Measurements from ENCODE around the gene PRCP.

Gene PRCP

DNA sequence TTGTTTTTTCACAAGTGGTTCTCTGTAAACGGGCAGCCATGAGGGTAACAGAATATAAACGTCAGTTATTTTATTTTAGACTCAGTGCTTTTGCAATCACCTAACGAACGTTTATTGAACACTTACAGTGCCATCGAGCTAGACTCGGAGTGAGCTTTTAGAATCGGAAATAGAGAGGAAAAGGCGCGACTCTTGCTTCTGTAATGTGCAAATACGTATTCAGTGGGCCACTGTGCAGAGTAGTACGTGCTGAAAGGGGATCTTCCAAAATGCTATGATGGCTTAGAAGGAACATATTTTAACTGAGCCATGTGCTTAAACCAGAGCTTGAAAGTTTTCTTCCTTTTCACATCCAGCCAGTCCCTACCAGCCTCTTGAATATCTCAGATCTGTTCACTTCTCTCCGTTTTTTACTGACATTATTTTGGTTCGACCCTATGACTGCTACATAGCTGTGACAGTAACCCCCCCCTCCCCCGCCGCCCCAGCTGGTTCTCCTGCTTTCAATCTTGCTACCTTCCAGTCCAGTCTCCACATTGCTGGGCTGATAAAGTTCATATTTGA, 1.8 kb upstream of the PRCP start:
- no peaks in the 10 kb centered on the region for H3K27me3 Mint-ChIP-seq
- intact Hi-C loops (cut with micrococcal nuclease), result loop anchor here (1.0 to 2.0 kb wide), 6 partner anchors 35 to 383 kb away; partner anchors contain the start of gene RAB30
- peaks cover 23% of the 10 kb centered on the region for H3K36me3 Mint-ChIP-seq (ENCODE audit: low read depth)
- H3K27ac Mint-ChIP-seq, result no peak overlapping the region
- H3K9me3 Mint-ChIP-seq, result no peaks in the 10 kb centered on the region
- peaks cover 52% of the 10 kb centered on the region for H3K4me1 Mint-ChIP-seq (ENCODE audit: low read depth)
- H3K4me3 Mint-ChIP-seq, result peak overlapping the region; percentile 100

DNA sequence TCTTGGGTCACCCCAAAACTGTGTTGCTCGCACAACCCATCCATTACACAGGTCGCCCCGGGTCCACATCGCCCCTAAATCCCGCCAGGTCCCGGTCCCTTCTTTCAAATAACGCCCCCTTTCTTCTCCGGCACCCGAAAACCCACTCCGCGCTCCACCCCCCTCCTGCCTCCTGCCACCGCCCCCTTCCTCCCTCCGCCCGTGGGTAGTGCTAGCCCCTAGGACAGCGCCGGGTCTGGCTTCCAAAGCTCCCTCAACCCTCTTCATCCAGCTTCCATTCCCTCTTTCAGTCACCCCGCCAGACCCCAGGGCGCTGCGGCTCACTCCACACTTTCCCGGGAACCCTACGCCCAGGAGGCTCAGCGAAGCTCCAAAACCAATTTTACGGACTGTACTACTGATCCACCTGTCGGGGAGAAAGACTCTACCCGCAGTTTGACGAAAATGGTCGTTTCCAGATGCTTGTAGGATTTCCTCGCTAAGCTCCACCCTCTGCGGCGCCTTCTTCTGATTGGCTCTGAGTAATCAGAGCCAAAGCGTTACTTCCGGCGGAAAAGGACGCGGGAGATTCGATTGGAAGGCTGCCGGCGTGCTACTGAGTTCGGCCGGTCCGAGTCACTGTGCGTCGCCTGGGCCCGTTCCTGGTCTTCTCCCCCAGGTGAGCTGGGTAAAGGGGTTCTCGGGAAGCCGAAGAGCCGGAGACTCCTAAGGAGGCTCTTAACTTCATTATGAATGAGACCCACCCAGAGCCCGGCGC, 1.1 kb upstream of the PRCP start, which contains the start of gene DDIAS:
TSS of gene DDIAS (plus strand) at position 572 of the 757 bp plus-strand sequence. CDS start 13,003 bp downstream, outside the sequence.
- Mint-ChIP-seq H3K9me3 (no peaks in the 10 kb centered on the region), H3K36me3 (ENCODE audit: low read depth) (peaks cover 29% of the 10 kb centered on the region), H3K4me3 (peak within 1 kb of the TSS; percentile 100), H3K27me3 (no peaks in the 10 kb centered on the region), H3K27ac (peak within 1 kb of the TSS; percentile 100), H3K4me1 (ENCODE audit: low read depth) (peaks cover 55% of the 10 kb centered on the region)
- intact Hi-C loops (cut with micrococcal nuclease), result loop anchor here (1.0 to 2.0 kb wide), 6 partner anchors 34 to 384 kb away; partner anchors contain the start of gene RAB30

DNA sequence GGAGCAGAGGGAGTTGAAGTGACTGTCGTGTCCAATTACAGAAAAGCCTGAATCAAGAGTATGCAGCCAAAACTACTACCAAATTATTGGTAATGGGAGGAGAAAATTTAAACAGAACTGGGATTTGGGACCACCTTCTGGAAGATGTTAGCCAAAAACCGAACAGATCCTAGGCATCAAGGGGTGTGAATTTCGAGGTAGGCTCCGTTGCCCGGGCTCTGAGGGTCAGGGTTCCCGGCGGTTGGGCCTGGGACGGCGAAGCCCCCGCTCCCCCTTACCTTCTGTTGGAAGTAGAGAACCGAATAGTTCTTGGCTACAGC, 313 bp downstream of the PRCP start:
- no peaks in the 10 kb centered on the region for H3K27me3 Mint-ChIP-seq
- peak overlapping the region; percentile 100 for H3K27ac Mint-ChIP-seq
- peaks cover 67% of the 10 kb centered on the region for H3K4me1 Mint-ChIP-seq (ENCODE audit: low read depth)
- peaks cover 34% of the 10 kb centered on the region for H3K36me3 Mint-ChIP-seq (ENCODE audit: low read depth)
- H3K9me3 Mint-ChIP-seq, result no peaks in the 10 kb centered on the region
- H3K4me3 Mint-ChIP-seq, result peak overlapping the region; percentile 100
- intact Hi-C loops (cut with micrococcal nuclease), result loop anchor here (1.0 to 2.0 kb wide), 4 partner anchors 11 to 295 kb away; partner anchors contain the start of gene RAB30

DNA sequence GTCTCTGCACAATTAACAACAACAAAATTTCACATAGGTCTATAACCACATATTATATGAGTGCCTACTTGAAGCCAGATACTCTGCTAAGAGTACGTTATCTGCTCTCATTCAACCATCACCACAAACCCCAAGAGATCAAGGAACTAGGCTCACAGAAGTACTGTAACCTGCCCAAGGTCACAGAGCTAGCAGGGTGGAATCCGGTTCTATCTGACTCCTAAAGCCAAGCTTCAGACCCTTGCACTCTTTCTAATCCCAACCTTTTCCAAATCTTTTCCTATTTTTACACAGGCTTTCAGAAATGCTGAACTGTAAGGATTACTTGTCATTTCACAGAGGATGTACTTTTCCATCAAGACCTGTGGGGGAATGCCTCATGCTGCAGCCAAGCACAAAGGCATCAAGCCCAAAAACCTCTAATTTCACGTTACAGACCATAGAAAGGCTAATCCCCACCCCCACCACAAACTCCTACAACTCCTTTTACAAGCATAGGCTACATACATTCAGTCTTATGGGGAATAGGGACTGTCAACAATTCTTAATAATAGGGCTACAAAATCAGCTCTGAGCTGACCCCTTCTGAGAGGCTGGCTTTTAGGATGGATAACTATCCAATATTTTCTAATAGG, 927 bp downstream of the PRCP start:
- peaks cover 34% of the 10 kb centered on the region for H3K36me3 Mint-ChIP-seq (ENCODE audit: low read depth)
- intact Hi-C loops (cut with micrococcal nuclease), result loop anchor here (1.0 kb wide), 1 partner anchor 10 kb away; no protein-coding TSS in a partner anchor

DNA sequence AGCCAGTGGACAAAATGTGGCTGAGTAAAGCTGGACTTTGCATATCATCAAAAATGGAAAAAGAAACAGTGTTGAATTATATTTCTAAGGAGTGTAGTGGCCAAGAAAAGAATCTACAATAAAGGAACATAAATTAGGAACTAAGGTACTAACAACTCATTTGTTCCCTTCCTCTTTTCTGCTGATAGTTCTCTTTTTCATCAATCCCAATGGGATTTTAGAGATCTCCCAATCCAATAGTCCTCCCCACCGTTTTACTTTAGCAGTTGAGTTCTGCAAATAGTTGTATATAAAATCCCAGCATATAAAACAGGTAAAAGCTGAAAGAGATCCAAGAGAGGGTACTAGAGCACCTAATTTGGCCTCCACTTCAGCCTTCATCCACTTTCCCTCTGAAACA, 2.0 kb downstream of the PRCP start:
- intact Hi-C loops (cut with micrococcal nuclease), result no loop called here
- Mint-ChIP-seq H3K27me3 (no peaks in the 10 kb centered on the region), H3K4me3 (peak overlapping the region; percentile 100), H3K4me1 (ENCODE audit: low read depth) (peaks cover 71% of the 10 kb centered on the region), H3K9me3 (no peaks in the 10 kb centered on the region), H3K36me3 (ENCODE audit: low read depth) (peaks cover 34% of the 10 kb centered on the region), H3K27ac (peak overlapping the region; percentile 100)

More for the DNA sequence above, 927 bp downstream of the PRCP start:
- Mint-ChIP-seq H3K4me3 (peak overlapping the region; percentile 100), H3K4me1 (ENCODE audit: low read depth) (peaks cover 67% of the 10 kb centered on the region), H3K27me3 (no peaks in the 10 kb centered on the region), H3K9me3 (no peaks in the 10 kb centered on the region), H3K27ac (peak overlapping the region; percentile 100)

DNA sequence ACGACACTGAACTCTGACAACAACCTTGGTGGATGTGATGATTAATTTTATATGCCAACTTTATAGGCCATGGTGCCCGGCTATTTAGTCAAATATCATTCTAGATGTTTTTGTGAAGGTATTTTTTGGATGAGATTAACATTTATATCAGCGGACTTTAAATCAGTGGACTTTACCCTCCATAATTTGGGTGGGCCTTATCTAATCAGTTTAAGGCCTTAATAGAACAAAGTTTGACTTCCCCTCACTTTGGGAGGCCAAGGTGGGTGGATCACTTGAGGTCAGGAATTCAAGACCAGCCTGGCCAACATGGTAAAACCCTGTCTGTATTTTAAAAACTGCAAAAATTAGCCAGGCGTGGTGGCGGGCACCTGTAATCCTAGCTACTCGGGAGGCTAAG, 4.0 kb downstream of the PRCP start:
- intact Hi-C loops (cut with micrococcal nuclease), result no loop called here
- H3K27me3 Mint-ChIP-seq, result no peaks in the 10 kb centered on the region
- peaks cover 30% of the 10 kb centered on the region for H3K36me3 Mint-ChIP-seq (ENCODE audit: low read depth)
- peak overlapping the region; percentile 70 for H3K27ac Mint-ChIP-seq
- H3K4me3 Mint-ChIP-seq, result peak overlapping the region; percentile 32
- peaks cover 56% of the 10 kb centered on the region for H3K4me1 Mint-ChIP-seq (ENCODE audit: low read depth)
- no peaks in the 10 kb centered on the region for H3K9me3 Mint-ChIP-seq

DNA sequence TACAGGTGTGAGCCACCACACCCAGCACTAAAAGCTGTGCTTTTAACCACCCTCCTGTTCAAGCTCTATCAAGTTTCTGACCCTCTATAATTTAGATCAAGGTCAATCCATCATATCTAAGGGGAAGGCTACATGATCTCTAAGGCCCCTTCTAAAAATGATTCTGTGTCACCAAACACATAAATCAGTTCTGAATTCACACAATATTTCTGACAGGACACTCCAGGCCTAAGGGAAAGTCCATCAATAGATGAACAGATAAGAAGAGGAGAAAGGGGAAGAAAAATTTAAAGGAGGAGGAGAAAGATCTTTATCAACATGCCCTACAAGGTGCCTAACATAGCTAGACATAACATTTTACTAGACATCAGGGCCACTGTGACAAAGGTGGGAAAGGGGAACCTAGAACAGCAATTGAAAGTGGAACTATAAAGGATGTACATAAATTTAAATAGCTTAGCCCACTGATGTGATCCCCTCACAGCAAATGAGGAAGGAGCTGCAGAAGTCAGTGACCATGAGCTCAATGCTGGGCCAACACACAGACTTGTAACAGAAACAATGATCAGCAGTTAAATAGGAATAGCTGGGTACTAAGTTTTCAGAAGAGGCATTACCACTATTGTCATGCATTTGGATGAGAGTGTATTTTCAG, 4.7 kb downstream of the PRCP start:
- no peaks in the 10 kb centered on the region for H3K9me3 Mint-ChIP-seq
- peak overlapping the region; percentile 70 for H3K27ac Mint-ChIP-seq
- peak overlapping the region; percentile 32 for H3K4me3 Mint-ChIP-seq
- H3K36me3 Mint-ChIP-seq (ENCODE audit: low read depth), result peaks cover 24% of the 10 kb centered on the region
- no peaks in the 10 kb centered on the region for H3K27me3 Mint-ChIP-seq
- H3K4me1 Mint-ChIP-seq (ENCODE audit: low read depth), result peaks cover 51% of the 10 kb centered on the region
- intact Hi-C loops (cut with micrococcal nuclease), result no loop called here

DNA sequence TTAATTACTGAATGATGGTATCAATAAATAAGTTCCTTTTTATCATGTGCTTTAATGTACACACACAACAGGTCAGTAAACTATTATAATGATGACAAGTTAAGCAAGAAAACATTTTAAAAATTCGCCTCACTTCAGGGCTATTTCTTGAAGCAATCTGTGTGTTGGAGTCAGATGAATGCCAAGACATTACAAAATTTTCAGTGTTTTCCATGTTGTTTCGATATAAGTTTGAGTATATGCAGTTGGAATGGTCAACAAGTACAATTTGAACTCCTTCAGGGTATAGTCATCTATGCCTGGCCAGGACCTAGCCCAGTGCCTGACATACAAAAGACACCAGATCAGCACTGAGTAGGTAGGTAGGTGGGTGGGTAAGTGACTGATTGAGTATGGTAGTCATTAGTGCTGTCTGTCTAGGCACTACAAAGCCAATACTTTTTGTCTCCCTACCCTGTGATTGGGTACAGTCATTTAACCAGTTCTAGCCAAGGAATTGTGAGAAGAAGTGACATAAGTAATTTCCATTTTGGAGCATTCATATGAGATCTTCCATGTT, 7.5 kb downstream of the PRCP start:
- no peak overlapping the region for H3K27ac Mint-ChIP-seq
- peaks cover 29% of the 10 kb centered on the region for H3K4me1 Mint-ChIP-seq (ENCODE audit: low read depth)
- H3K9me3 Mint-ChIP-seq, result no peaks in the 10 kb centered on the region
- no peaks in the 10 kb centered on the region for H3K27me3 Mint-ChIP-seq
- no peak overlapping the region for H3K4me3 Mint-ChIP-seq
- intact Hi-C loops (cut with micrococcal nuclease), result no loop called here
- H3K36me3 Mint-ChIP-seq (ENCODE audit: low read depth), result peaks cover 13% of the 10 kb centered on the region

DNA sequence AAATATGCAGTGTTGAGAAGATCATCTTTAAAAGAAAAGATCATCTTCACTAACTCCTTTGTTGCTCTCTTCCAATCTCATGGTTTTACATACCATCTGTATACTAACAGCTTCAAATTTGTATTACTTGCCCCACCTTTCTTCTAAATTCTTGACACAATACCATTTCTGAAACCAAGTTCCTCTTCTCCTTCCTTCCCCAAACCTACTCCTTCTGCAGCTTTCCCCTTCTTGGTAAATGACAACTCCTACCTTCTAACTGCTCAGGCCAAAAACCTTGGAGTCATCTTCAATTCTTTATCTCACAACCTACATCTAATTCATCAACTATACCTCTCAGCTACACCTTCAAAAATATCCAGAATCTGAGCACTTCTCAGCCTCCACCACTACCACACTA, 9.3 kb downstream of the PRCP start:
- Mint-ChIP-seq H3K27me3 (no peaks in the 10 kb centered on the region), H3K27ac (no peak overlapping the region), H3K36me3 (ENCODE audit: low read depth) (peaks cover 15% of the 10 kb centered on the region), H3K4me3 (no peak overlapping the region), H3K9me3 (no peaks in the 10 kb centered on the region), H3K4me1 (ENCODE audit: low read depth) (peaks cover 12% of the 10 kb centered on the region)
- intact Hi-C loops (cut with micrococcal nuclease), result no loop called here

DNA sequence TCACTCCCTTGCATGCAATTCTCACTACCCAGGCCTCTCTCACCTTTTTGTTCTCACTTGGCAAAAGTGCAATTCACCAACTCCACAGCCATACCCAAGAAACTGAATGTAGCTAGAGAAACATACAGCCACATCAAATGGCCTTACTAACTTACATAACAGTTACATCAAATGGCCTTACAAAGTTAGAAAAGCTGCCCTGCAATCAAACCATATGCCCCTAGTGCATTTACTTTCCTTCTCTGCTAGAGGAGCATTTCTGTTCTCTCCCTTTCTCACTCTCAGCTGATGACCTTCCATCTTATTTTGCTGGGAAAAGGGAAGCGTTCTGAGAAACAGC, 10.3 kb downstream of the PRCP start:
- Mint-ChIP-seq H3K4me1 (ENCODE audit: low read depth) (peaks cover 4% of the 10 kb centered on the region), H3K27me3 (no peaks in the 10 kb centered on the region), H3K4me3 (no peak overlapping the region), H3K27ac (no peak overlapping the region), H3K9me3 (no peaks in the 10 kb centered on the region), H3K36me3 (ENCODE audit: low read depth) (peaks cover 13% of the 10 kb centered on the region)
- intact Hi-C loops (cut with micrococcal nuclease), result no loop called here

DNA sequence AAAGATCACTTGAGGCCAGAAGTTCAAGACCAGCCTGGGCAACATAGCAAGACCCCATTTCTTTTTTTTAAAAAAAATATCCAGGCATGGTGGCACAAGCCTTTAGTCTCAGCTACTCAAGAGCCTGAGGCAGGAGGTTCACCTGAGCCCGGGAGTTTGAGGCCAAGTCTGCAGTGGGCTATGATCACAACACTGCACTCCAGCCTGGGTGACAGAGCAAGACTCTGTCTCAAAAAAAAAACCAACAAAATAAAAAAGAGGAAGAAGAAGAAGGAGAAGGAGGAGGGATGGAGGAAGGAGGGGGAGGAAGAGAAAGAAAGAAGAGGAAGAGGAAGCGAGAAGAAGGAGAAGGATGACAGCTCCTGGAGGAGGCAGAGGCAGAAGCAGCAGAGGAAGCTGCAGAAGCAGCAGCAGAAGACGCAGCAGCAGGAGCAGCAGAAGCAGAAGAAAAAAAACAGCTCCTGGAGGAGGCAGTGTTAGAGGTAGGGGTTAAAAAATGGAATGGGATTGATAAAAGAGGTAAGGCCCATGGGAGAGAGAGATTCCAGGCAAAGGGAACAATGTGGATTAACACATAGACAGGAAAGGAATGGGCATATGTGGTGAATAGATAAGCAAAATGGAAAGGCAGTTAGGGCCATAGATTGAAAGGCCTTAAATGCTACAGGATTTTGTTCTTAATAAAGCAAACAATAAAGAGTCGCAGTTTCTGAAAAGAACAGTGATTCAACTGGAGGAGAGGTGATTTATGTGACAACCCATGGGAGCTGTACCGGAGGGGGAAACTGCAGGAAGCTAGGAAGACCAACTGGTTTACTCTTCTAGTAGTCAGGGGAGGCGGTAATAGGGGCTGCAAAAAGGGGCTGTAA, 10.9 kb downstream of the PRCP start:
- H3K36me3 Mint-ChIP-seq (ENCODE audit: low read depth), result peaks cover 13% of the 10 kb centered on the region
- no peaks in the 10 kb centered on the region for H3K9me3 Mint-ChIP-seq
- no peak overlapping the region for H3K4me3 Mint-ChIP-seq
- H3K27ac Mint-ChIP-seq, result no peak overlapping the region
- H3K4me1 Mint-ChIP-seq (ENCODE audit: low read depth), result peaks cover 7% of the 10 kb centered on the region
- no peaks in the 10 kb centered on the region for H3K27me3 Mint-ChIP-seq
- intact Hi-C loops (cut with micrococcal nuclease), result loop anchor here (1.0 kb wide), 1 partner anchor 10 kb away; no protein-coding TSS in a partner anchor

DNA sequence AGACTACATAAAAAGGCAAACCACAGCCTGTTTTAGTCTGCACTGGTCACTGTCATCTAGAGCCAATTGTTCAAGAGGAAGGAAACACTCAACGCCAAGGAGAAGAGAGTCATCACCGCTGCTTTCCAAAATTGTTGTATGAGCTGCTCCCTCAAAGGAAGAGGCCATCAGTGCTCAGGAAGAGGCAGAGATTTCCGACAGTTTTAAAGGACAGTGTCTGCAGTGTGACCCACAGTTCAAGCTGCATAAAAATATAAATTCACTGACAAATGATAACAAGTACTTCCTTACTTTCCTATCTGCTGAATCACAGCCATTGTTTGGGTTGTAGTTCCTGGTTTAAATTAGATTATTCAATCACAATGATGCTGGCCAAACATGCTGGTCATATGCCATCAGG, 16.4 kb downstream of the PRCP start:
- H3K4me1 Mint-ChIP-seq (ENCODE audit: low read depth), result peaks cover 25% of the 10 kb centered on the region
- intact Hi-C loops (cut with micrococcal nuclease), result no loop called here
- H3K9me3 Mint-ChIP-seq, result peaks cover 9% of the 10 kb centered on the region
- H3K27ac Mint-ChIP-seq, result peak overlapping the region; percentile 72
- no peak overlapping the region for H3K4me3 Mint-ChIP-seq
- H3K36me3 Mint-ChIP-seq (ENCODE audit: low read depth), result peaks cover 55% of the 10 kb centered on the region
- H3K27me3 Mint-ChIP-seq, result no peaks in the 10 kb centered on the region

Measured in dendritic cell treated with granulocyte-macrophage colony-stimulating factor and Interleukin-4, amounts not matched to agents 40 ng/mL and 50 ng/mL, for 4 days (primary cell).